Activated CD4-positive, CD25-positive, alpha-beta regulatory T cell treated with anti-CD3 and anti-CD28 coated beads, Interleukin-2, amount 50 U/mL, for 72 hours (primary cell): ENCODE data around the gene ANXA8.
"Not testable (repeated sequence)": the region's sequence is repeated elsewhere in the genome, so short reads cannot be mapped to it uniquely, and the experiment has no call there.

Experiments used
- DNase-seq: peaks from one replicate; pipeline ENCODE4 v3.0.0; 2021

ANXA8 gene, protein sequence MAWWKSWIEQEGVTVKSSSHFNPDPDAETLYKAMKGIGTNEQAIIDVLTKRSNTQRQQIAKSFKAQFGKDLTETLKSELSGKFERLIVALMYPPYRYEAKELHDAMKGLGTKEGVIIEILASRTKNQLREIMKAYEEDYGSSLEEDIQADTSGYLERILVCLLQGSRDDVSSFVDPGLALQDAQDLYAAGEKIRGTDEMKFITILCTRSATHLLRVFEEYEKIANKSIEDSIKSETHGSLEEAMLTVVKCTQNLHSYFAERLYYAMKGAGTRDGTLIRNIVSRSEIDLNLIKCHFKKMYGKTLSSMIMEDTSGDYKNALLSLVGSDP

DNA sequence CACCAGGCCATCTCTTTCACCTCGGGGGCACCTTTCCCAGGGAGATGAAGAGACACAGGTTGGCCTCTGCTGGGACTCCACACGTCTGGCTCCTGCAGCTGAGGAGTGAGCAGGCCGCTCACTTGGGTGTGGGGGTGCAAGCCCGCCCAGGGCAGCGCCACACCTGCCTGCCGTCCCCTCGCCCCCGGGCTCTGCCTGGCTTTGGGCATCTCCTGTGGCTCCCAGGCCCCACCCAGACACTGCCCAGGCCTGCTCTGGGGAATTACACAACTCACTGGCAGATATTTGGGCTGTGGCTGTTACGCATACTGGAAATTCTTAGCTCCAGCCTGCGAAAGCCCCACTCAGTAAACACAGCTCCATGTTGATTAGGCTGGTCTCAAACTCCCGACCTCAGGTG is at the start of gene ANXA8:
Gene ANXA8 (minus strand): TSS at position 193 of the 400 bp plus-strand sequence. CDS start 182 bp downstream, at position 11.
- not testable (repeated sequence) for DNase-seq

DNA sequence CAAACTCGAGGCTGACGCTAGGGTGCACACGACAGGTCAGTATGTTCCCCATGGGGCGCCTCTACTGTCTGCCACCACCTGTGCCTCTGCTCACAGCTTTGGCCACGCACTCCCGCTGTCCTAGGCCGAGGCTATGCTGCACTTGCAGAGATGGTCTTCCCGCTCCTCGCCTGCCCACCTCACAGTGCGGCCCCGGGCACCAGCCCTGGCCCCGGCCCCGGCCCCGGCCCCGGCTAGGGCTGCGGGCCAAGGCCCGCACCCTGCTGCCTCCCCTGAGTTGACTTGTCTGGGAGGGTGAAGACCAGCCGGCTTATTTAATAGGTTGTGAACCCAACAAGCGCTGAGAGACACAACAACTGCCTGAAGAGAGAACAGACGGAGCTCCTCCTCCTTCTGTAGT is 39.6 kb upstream of the ANXA8 start, which contains the start of gene AGAP9:
Gene AGAP9 (minus strand): TSS at position 164 of the 400 bp plus-strand sequence. CDS start 112 bp downstream, at position 52.
- not testable (repeated sequence) for DNase-seq

DNA sequence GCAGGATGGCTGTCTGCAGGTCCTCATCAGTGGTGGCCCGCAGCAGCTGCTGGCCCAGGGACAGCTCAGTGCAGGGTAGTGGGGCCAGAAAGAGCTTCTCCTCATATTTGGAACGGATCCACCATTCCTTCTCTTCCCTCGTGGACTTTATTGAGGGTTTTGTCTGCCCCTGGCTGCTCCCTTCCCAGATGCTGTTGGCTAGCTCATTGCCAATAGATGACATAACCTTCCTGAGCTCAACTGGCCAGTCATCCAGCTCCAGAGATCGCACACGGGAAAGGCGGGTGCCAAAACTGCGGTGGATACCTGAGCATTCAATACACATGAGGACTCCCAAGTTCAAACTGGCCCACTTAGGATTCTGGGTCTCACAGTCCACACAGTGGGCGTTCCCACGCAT is 18.4 kb upstream of the ANXA8 start:
- not testable (repeated sequence) for DNase-seq

DNA sequence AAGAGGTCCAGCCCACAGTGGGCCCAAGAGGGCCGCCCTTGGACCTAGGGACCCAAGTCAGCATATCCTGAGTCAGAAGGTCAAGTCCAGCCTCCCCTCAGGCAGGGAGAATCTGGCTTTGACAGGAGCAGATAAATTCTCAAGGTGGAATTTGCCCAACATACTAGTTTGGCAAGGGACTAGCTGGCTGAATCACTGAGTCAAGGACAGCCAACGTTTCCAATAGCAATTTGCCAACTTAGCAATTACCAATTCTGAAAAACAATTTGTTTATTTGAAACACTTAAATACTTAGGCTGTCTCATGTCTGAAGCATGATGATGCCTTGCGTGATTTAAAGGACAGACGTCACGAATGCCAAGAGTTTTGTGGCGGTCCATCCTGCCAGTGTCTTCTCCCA is 10.3 kb upstream of the ANXA8 start:
- DNase-seq = not testable (repeated sequence)

DNA sequence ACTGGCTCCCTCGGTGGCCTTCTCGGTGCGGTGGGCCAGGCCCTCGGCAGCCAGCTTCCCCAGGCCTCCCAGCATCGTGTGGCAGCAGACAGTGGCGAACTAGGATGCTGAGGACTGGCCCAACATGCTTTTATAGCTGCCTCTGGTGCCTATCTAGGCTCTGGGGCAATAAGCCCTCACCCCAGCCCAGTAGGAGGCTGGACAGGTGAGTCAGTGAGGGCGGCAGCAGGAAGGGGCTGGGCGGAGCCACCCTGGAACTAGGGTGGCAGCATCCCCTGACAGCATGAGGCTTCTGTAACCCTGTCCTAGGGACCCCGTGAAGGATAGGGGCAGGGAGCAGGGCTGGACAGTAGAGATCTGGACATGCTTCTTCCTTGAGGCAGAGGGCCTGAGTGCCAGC is 7.7 kb upstream of the ANXA8 start, which contains the start of gene FAM25G:
Gene FAM25G (minus strand): TSS at position 101 of the 400 bp plus-strand sequence. CDS start 26 bp downstream, at position 75.
- not testable (repeated sequence) for DNase-seq

DNA sequence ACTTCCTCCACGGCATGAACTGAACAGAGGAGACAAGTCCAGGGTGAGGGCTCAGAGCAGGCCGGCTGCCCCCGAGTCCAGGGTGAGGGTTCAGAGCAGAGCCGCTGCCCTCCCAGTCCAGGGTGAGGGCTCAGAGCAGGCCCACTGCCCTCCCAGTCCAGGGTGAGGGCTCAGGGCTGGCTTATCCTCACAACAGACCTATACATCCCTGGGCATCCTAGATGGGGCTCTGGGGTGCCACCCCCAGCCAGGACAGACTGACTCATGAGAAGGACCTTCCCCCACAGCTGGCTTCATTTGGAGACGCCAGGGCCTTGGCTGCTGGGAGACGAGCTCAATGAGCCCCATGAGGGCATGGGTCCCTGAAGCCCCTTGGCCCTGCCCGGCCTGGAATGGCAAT is 5.7 kb upstream of the ANXA8 start:
- not testable (repeated sequence) for DNase-seq

DNA sequence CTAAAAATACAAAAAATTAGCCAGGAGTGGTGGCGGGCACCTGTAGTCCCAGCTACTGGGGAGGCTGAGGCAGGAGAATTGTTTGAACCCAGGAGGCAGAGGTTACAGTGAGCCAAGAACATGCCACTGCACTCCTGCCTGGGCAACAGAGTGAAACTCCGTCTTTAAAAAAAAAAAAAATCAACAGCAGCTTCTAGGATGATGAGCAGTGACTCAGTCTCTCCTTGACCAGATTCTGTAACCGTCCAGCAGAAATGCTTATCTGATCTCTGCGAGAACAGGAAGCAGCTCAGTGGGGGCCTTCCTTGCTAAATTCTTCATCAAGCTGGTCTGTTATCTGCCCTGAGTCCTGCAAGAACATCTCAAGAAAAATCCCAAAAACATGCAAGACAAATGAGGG is 2.0 kb upstream of the ANXA8 start:
- DNase-seq = not testable (repeated sequence)

DNA sequence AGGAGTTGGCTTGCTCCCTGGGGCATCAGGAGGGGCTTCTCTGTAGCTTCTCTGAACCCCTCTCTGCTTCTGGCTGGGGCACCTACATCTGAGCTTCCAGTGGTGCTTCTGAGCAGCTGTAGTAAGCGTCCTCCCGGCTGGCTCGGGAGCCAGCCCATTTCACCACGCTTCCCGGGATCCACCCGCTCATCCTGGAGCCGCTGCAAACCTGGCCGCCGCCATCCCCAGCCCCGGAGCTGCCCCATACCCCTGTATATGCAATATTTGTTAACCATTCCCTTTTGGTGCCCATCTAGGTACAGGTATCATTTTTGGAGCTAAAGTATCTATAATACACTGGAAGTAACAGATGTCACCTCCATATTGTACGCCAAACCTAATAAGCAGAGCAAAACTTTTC is 871 bp upstream of the ANXA8 start:
- not testable (repeated sequence) for DNase-seq

DNA sequence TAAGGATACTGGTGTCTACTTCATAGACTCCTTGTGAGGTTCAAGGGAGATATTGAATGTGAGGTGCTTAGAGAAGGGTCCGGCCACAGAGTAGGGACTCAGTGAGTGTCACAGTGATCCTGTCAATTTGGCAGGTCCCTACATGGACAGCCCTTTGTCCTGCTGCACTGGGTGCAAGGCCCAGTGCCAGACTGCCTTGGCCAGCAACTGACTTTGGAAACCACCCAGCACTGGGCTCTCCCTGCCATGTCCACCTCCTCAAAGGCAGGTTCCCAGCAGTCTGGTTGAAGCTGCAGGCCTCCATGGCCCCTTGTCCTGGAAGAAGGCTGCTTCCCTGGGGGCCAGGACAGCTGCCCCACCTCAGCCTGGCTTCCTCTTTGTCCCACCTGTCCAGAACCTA is 1.5 kb downstream of the ANXA8 start:
- not testable (repeated sequence) for DNase-seq

DNA sequence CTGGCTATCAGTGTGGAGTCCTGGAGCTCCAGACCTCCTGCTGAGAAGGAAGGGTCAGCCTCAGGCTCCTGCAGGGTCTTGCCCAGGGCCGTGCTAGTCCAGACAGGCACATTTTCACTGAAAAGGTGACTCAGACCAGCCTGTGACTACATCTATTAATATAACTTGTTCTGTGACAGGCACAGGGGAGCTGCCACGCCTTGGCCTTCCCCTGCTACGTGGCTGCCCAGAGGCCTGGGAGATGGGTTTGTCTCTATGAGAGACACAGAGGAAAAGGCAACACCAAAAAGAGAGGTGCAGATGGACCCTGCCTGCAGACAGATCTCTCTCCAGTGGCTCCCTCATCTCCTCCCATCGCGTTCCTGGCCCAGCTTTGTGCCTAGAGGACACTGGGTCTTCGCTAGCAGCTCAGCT is 2.1 kb downstream of the ANXA8 start:
- not testable (repeated sequence) for DNase-seq

DNA sequence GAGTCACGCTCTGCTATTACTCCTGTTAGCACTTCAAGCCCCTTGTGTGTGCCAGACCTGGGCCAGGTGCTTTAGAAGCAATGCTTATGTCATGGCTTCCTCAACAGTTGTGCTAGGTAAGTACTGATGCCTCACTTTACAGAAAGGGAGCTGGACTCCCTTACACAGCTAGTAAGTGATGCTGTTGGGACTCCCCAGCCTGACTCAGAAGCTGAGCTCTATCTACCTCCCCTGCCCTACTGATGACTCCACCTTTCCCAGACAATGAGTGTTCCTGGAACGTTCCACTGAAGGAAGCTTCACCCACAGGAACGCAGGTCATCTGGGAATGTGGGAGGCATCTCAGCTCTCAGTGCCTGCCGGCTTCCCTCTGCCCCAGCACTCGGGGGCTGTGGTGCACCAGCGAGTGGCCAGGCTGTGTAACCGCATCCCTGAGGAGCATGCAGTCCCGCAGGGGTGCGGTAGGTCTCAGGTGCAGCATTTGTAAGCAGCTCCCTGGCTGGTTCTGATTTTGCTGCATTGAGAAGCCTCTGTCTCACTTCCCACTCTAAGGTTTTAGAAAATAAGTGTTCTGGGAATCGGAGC is 2.6 kb downstream of the ANXA8 start:
- DNase-seq = not testable (repeated sequence)

DNA sequence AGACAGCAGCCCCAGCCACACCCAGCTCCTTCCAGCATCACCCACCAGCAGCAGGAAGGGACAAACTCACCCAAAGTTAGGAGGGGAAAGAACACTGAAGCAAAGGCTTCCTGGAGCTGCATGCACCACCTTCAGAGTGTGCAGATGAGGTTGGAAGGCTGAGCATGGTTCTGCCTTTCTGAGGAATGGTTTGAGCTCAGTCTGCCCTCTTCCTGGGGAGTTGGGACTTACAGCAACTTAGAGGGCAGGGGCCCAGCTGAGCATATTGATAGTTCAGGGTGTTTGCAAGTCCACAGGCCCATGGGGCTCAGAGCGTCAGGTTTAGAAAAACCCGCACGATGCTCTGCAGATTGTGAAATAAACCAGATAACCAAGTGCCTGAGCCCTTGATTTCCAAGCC is 3.8 kb downstream of the ANXA8 start:
- not testable (repeated sequence) for DNase-seq

DNA sequence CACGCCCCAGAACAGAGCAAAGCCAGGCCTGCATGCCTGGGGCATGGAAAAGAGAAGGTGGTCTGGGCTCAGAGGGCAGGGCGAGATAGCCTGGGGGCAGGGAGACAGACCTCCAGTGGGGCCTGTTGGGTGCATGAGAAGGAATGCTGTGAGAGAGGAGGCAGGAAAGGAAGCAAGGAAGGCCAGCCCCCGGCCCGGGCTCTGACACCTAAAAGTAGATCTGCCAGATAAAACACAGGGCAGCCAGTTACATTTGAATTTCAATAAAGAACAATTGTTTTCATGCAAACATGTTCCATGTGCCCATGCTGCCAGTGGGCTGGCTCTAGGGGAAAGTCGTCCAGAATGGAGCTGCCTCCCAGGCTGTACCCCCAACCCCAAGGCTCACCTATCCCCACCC is 5.8 kb downstream of the ANXA8 start:
- not testable (repeated sequence) for DNase-seq

DNA sequence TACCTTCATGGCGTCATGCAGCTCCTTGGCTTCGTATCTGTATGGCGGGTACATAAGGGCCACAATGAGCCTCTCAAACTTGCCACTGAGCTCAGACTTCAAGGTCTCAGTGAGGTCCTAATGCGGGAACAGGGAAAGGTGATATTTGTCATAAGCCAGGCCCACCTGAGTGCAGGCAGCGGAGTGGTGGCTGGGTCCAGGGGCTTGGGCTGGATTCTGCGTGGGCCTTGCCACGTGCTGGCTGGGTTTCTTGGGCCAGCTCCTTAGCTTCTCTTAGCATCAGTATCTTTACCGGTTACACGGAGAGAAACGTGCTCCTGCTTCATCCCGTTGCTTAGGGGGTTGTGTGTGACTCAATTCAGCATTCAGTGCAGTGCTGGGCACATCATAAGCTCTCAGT is 6.8 kb downstream of the ANXA8 start:
- DNase-seq = not testable (repeated sequence)

DNA sequence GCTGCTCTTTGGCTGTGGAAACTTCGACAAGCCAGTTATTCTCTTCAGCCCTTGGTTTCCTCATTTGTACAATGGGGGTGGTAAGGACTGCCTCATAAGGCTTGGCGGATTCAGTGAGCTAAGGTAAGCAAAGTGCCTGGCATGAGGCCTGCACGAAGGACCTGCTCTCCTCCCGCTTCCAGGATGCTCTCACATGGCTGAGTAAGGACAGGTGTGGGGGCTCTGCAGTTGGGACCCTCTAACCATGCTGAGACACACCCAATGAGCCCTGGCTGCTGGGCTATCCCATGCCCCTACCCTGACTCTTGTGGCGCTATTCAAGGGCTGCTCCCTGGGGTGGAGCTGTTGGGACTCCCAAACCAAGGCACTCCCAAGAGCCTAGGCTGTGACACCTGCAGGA is 8.8 kb downstream of the ANXA8 start:
- not testable (repeated sequence) for DNase-seq

DNA sequence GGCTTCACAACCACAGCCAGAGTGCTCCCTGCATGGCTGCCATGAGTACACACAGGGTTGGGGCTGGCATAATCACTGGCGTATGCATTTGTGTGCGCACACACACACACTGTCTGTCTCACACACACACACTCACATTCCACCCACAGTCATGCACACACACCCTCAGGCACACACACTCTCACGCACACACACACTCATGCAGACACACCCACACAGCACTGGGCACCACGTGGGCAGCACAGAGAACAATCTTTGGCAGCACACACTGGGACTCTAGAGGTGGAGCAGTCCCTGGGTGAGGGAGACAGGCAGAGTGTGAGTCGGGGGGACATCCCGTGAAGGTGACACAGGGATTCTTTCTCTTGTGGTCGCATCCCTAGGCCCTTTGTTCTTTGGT is 10.4 kb downstream of the ANXA8 start:
- not testable (repeated sequence) for DNase-seq

DNA sequence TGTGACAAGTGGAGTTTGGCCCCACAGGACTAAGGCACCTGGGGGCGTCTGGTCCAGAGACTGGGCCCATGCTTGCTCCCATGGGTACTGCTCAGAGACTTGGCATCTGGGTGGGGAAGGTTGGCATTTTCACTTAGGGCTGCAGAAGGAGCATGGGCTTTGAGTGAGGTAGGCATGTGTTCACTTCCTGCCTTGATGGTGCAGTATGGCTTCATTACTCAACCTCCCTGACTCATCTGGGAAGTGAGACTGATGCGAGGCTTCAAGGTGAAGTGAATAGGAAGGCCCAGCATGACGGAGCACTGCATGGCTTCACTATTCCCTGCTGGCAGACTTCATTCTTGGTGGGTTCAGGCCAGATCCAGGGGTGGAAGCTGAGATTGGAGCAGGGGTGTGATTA is 11.3 kb downstream of the ANXA8 start:
- not testable (repeated sequence) for DNase-seq

DNA sequence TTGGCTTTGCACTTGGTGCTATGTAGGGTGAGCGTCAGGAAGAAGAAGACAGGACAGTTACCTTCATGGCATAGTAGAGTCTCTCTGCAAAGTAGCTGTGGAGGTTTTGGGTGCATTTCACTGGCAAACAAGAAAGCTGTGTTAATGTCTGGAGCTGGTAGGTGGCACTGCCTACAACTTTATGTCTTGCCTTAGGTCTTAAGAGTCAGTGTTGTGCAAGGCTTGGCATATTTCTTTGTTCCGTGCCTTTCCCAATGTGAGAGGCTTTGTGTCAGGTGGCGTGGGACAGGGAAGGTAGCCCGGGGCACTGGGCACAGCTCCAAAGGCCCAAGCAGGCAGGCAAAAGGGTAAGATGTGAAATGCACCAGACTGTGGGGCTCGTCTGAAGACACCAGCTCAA is 11.8 kb downstream of the ANXA8 start:
- not testable (repeated sequence) for DNase-seq

DNA sequence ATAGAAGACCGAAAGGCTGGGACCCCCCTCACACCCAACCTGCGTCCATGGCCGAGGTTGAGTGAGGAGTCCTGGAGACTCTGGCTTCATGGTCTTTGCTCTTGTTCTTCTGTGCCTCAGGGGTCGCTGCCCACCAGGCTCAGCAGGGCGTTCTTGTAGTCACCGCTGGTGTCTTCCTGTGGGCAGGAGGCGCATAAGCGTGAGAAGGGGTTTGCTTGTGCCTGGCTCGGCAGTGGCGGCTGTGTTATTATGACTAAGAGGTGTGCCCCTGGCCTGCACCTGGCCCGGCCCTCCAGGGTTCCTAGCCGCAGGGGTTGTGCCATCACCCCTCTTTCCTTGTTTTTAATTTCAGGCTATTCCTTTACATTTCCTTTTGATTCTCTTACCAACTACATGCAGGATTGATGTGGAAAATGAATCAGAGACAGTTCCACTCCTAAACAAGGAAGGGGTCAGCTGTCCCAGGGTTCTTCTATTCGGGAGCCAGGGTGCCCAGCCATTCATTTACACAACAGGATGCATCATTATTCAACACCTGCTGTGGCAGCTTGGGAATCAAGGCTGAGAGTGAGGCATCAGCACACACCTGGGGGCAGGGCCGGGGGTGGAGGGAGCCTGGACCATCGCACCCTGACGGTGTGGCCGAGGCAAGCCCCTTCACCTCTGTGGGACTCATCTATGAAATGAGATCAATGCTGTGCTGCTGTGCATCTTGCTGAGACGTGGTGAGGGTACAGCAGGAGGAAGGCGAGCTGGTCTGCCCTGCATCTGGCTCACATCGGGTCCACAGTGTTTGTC is 15.0 kb downstream of the ANXA8 start:
- DNase-seq = not testable (repeated sequence)

DNA sequence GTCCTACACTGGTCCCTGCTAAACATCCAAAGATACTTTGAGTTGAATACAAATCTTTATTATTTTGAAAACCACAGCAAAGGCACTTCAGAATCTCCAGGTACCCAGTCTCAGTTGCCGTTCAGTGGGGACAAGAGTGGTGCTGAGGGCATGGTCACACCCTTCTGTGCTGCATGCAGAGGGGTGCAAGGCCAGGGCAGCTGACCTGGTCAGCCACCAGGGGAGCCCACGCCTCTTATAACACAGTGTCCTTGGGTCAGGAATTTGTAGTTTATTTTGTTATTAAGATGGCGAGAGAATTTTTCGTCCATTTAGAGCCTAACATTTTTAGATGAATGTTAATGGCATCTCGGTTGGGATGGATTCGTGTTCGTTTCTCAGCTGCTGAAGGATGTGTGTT is 16.0 kb downstream of the ANXA8 start:
- not testable (repeated sequence) for DNase-seq

DNA sequence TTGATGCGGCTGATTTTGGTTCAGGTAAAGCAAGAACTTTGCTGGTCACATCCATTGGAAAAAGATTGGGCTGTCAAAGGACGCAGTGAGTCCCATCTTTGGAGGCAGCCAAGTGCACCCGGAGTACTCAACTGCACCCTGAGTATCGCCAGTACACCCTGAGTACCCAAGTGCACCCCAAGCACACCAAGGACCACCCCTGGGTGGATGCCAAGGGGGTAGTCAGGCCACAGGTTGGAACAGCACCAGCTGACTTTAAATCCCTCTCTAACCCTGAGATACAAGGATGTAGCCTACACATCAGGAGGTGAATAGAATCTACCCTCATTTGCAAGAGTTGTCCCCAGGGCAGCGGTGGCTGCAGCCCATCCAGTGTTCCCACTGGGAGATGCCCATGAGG is 16.5 kb downstream of the ANXA8 start:
- not testable (repeated sequence) for DNase-seq

DNA sequence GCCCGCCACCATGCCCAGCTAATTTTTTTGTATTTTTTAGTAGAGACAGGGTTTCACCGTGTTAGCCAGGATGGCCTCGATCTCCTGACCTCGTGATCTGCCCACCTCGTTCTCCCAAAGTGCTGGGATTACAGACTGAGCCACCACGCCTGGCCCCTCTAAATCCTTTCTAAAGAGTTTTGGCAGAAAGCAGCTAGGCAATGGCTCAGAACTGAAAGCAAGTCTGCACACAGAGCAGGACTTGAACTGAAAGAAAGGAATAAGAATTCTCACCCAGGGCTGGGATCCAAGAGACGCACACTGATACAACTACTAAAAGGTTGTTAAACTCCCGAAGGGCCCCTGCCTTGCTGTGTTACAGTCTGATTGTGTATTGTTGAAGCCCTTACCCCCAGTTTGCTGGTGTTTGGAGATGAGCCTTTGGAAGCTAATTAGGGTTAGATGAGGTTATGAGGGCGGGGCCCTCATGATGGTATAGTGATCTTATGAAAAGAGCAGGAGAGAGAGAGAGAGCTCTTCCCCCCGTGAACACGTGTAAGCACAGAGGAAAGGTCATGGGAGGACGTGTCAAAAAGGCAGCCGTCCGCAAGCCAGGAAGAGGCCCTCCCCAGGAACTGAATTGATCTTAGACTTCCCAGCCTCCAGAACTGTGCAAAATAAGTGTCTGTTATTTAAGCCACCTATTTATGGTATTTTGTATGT is 18.5 kb downstream of the ANXA8 start:
- not testable (repeated sequence) for DNase-seq
